ENCODE results near the gene SPOP. TPM values are rescaled to one million over a fixed set of nuclear protein-coding genes. Genes with fewer than 3 reads are reported as not detected.

SPOP gene
- total RNA-seq, 1 donor from 2014 or later: 62.9 TPM

DNA sequence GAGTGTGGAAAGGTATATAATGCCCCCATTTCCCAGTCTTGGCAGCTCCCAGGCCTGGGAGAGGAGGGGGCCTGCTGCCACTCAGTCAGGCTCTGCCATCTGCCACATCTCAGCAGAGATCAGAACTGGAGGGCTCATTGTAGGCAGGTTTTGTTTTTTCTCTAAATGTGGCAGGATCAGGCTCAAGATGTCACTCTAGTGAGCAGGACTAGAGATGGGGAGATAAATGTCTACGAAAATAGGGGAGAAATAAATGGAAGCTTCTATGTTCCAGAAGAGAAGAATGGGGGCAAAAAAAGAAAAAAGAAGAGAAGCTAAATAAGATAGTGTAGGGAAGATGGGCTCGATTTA is 88.3 kb downstream of the SPOP start:
- H3K4me1 Mint-ChIP-seq (ENCODE audit: low read depth): peaks cover 24% of the 10 kb centered on the region
- no peaks in the 10 kb centered on the region for H3K9me3 Mint-ChIP-seq (ENCODE audit: low read depth)
- DNase-seq (ENCODE audit: low spot score): no peak
- TF ChIP-seq, protein P1, sequence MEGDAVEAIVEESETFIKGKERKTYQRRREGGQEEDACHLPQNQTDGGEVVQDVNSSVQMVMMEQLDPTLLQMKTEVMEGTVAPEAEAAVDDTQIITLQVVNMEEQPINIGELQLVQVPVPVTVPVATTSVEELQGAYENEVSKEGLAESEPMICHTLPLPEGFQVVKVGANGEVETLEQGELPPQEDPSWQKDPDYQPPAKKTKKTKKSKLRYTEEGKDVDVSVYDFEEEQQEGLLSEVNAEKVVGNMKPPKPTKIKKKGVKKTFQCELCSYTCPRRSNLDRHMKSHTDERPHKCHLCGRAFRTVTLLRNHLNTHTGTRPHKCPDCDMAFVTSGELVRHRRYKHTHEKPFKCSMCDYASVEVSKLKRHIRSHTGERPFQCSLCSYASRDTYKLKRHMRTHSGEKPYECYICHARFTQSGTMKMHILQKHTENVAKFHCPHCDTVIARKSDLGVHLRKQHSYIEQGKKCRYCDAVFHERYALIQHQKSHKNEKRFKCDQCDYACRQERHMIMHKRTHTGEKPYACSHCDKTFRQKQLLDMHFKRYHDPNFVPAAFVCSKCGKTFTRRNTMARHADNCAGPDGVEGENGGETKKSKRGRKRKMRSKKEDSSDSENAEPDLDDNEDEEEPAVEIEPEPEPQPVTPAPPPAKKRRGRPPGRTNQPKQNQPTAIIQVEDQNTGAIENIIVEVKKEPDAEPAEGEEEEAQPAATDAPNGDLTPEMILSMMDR (IDR thresholded peaks at IDR 0.05): no peak
- peak overlapping the region; percentile 74 for H3K27ac Mint-ChIP-seq (ENCODE audit: unreplicated experiment)
- H3K27me3 Mint-ChIP-seq (ENCODE audit: low read depth): no peaks in the 10 kb centered on the region
- H3K4me3 Mint-ChIP-seq (ENCODE audit: unreplicated experiment): no peak overlapping the region
- peaks cover 18% of the 10 kb centered on the region for H3K36me3 Mint-ChIP-seq (ENCODE audit: low read depth)

DNA sequence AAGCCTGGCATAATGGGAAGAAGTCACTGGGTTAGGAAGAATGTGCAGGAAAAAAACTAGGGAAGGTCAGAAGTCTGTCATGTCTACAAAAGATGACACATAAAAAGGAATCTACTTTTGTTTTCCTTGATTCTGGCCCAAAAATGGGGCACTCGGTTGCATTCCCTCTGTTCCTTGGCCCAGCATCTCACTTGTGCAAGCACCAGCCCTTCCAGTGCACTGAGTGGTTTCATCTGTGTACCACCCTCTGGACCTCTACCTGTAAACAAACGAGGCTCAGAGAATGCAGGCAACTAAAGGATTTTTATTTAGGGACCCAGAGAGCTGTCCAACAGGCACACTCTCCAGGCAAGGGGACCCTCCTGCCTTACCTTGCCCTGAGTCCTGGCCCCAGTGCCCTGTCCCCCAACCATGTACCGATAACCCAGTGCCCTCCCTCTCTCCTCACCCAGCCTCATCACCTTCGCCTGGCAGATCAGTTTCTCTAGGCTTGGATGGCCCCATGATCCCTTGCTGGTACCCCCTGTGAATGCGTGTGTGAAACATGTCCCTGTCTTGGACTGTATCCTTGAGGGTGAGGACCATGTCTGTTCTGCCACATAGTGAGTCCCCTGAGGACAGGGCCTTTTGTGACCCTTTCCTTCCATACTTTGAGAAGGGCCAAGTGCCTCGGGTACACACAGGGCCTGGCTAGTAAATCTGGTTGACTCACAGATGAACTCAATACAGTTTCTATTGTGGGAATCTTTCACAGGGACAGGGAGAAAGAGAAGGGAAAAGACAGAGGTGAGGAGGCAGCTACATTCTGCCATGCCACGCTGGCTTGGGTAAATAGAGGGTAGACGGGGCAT is 88.9 kb downstream of the SPOP start:
- H3K36me3 Mint-ChIP-seq (ENCODE audit: low read depth): peaks cover 15% of the 10 kb centered on the region
- H3K9me3 Mint-ChIP-seq (ENCODE audit: low read depth): no peaks in the 10 kb centered on the region
- no peak for DNase-seq (ENCODE audit: low spot score)
- TF ChIP-seq, protein P1 (IDR thresholded peaks at IDR 0.05): no peak
- H3K27me3 Mint-ChIP-seq (ENCODE audit: low read depth): no peaks in the 10 kb centered on the region
- peaks cover 25% of the 10 kb centered on the region for H3K4me1 Mint-ChIP-seq (ENCODE audit: low read depth)
- H3K4me3 Mint-ChIP-seq (ENCODE audit: unreplicated experiment): no peak overlapping the region
- peak overlapping the region; percentile 74 for H3K27ac Mint-ChIP-seq (ENCODE audit: unreplicated experiment)

DNA sequence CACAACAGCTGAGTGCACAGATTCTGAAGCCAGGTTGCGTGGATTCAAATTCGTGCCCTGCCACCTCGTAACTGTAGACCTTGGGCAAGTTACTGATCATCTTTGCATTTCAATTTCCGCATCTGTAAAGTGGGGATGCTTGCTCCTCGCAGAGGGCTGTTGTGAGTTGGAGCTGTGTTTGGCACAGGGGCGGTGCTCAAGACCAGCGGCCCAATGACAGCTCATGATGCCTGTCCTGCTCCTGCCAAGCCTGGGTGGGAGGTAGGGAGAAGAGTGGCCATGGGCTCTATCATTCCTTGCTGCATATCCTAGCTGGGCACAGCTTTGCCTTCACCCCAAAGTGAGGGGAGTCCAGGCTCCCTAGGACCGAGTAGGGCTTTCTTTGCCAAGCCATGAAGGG is 89.6 kb downstream of the SPOP start:
- no peak for DNase-seq (ENCODE audit: low spot score)
- Mint-ChIP-seq H3K9me3 (ENCODE audit: low read depth) (no peaks in the 10 kb centered on the region), H3K27ac (ENCODE audit: unreplicated experiment) (peak overlapping the region; percentile 74), H3K4me1 (ENCODE audit: low read depth) (peaks cover 29% of the 10 kb centered on the region), H3K27me3 (ENCODE audit: low read depth) (no peaks in the 10 kb centered on the region), H3K4me3 (ENCODE audit: unreplicated experiment) (no peak overlapping the region), H3K36me3 (ENCODE audit: low read depth) (peaks cover 15% of the 10 kb centered on the region)
- TF ChIP-seq, protein P1 (IDR thresholded peaks at IDR 0.05): no peak

DNA sequence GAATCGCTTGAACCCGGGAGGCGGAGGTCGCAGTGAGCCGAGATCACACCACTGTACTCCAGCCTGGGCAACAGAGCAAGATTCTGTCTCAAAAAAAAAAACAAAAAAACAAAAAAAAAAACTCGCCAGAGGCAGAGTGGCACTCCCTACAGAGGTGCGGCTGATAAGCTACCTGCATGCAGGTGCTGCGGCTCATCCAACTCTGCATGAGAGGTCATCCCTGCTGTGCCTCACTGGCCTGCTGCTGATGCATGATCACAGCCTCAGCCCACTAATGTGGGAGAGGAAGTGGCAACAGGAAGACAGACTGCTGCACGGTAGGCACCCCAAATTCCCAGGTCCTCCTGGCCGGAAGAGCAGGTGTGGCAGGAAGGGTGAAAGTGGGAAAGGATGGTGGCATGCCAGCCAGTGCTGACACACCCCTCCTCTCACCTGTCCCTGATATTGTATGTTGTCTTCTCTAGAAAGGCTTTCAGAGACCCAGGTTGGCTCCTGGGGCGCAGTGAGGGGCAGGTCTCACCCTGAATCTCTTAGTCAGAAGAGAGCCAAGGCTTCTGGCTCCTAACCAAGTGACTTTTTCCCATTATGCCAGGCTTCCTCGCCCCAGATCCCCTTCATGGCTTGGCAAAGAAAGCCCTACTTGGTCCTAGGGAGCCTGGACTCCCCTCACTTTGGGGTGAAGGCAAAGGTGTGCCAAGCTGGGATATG is 90.4 kb downstream of the SPOP start:
- TF ChIP-seq, protein P1 (IDR thresholded peaks at IDR 0.05): no peak
- peaks cover 29% of the 10 kb centered on the region for H3K4me1 Mint-ChIP-seq (ENCODE audit: low read depth)
- H3K27ac Mint-ChIP-seq (ENCODE audit: unreplicated experiment): no peak overlapping the region
- no peaks in the 10 kb centered on the region for H3K27me3 Mint-ChIP-seq (ENCODE audit: low read depth)
- no peaks in the 10 kb centered on the region for H3K9me3 Mint-ChIP-seq (ENCODE audit: low read depth)
- peaks cover 12% of the 10 kb centered on the region for H3K36me3 Mint-ChIP-seq (ENCODE audit: low read depth)
- DNase-seq (ENCODE audit: low spot score): no peak
- H3K4me3 Mint-ChIP-seq (ENCODE audit: unreplicated experiment): no peak overlapping the region

DNA sequence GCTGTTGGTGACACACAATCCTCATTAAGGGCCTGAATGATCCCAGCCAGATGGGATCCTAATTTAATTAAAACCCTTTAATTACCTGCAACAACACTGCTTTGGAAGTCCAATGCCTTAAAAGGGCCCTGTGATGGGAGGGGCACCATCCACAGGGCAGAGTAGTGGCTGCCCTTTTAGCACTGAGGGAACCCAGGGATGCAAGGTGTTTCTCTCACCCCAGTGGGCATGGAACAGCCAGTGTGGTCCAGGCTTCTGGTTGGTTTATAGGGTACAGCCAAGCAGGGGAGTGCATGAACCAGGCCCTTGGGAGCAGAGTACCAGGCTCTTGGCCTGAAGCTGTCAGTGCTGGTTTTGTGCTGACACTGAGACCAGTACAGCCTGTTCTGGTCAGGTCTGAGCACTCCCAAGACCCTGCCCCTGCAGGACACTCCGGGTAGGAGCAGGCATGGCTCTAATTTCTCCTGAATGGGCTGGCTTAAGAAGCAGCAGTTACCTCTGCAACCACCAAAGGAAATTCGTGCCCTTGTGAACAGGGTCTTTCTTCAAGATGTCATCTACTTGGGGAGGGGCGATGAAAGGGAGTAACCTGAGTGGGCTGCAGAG is 92.4 kb downstream of the SPOP start:
- H3K9me3 Mint-ChIP-seq (ENCODE audit: low read depth): no peaks in the 10 kb centered on the region
- TF ChIP-seq, protein P1 (IDR thresholded peaks at IDR 0.05): peak; percentile 50
- H3K4me3 Mint-ChIP-seq (ENCODE audit: unreplicated experiment): no peak overlapping the region
- no peak overlapping the region for H3K27ac Mint-ChIP-seq (ENCODE audit: unreplicated experiment)
- peaks cover 24% of the 10 kb centered on the region for H3K4me1 Mint-ChIP-seq (ENCODE audit: low read depth)
- H3K27me3 Mint-ChIP-seq (ENCODE audit: low read depth): no peaks in the 10 kb centered on the region
- H3K36me3 Mint-ChIP-seq (ENCODE audit: low read depth): no peaks in the 10 kb centered on the region
- DNase-seq (ENCODE audit: low spot score): no peak

Data from chondrocyte (in vitro differentiated cells).